GM18868 (cell line): Measurements from ENCODE around the gene TTC28.
"Not testable (repeated sequence)": the region's sequence is repeated elsewhere in the genome, so short reads cannot be mapped to it uniquely, and the experiment has no call there.

ENCODE experiments used
- ATAC-seq: cut with Tn5 transposase; IDR thresholded peaks from one replicate; pipeline ENCODE4 v1.9.1; 2021; ENCODE audit warnings: mild to moderate bottlenecking, moderate library complexity; ENCODE audit not compliant: unreplicated experiment

The TTC28 gene

GRCh38 chr22:28608546-28608945, 71.1 kb downstream of the TTC28 start:
- ATAC-seq: no peak

GRCh38 chr22:28607795-28608194, 71.8 kb downstream of the TTC28 start:
- no peak for ATAC-seq

- ATAC-seq: no peak
Measured at GRCh38 chr22:28604966-28605761, 74.5 kb downstream of the TTC28 start.

- no peak for ATAC-seq
Measured at GRCh38 chr22:28601915-28602314, 77.7 kb downstream of the TTC28 start.

GRCh38 chr22:28600546-28601143, 79.0 kb downstream of the TTC28 start:
- ATAC-seq: no peak

- no peak for ATAC-seq
Measured at GRCh38 chr22:28599693-28600092, 79.9 kb downstream of the TTC28 start.

GRCh38 chr22:28597665-28598064, 82.0 kb downstream of the TTC28 start:
- no peak for ATAC-seq

- no peak for ATAC-seq
Measured at GRCh38 chr22:28594797-28595462, 84.7 kb downstream of the TTC28 start.

GRCh38 chr22:28594076-28594796, 85.4 kb downstream of the TTC28 start:
- ATAC-seq: no peak

GRCh38 chr22:28593299-28593698, 86.3 kb downstream of the TTC28 start:
- no peak for ATAC-seq

- no peak for ATAC-seq
Measured at GRCh38 chr22:28589102-28589750, 90.4 kb downstream of the TTC28 start.

- no peak for ATAC-seq
Measured at GRCh38 chr22:28585324-28585723, 94.3 kb downstream of the TTC28 start.

- ATAC-seq: no peak
Measured at GRCh38 chr22:28582806-28583205, 96.8 kb downstream of the TTC28 start.

GRCh38 chr22:28581016-28581415, 98.6 kb downstream of the TTC28 start:
- ATAC-seq: no peak

GRCh38 chr22:28576162-28576561, 103.5 kb downstream of the TTC28 start:
- ATAC-seq: no peak

- no peak for ATAC-seq
Measured at GRCh38 chr22:28574159-28574788, 105.4 kb downstream of the TTC28 start.

GRCh38 chr22:28570696-28571373, 108.8 kb downstream of the TTC28 start:
- no peak for ATAC-seq

- ATAC-seq: not testable (repeated sequence)
Measured at GRCh38 chr22:28568974-28569373, 110.7 kb downstream of the TTC28 start.

- ATAC-seq: no peak
Measured at GRCh38 chr22:28568099-28568498, 111.5 kb downstream of the TTC28 start.
